SK-N-SH treated with all-trans-retinoic acid at 6 μM for 48 hours (cell line): Measurements from ENCODE around the gene PTPRB.

Source experiments
- POU6F1 ChIP-seq: fragments of 250-450 bp; sonication (Bioruptor Pico); IDR thresholded peaks from 2 replicates; pipeline ENCODE4 v1.8.0; 2021; ENCODE audit warnings: low read depth, mild to moderate bottlenecking, moderate library complexity, borderline replicate concordance
- TOX ChIP-seq: fragments of 250-450 bp; sonication (Bioruptor Pico); IDR thresholded peaks from 2 replicates; pipeline ENCODE4 v1.8.0; 2021; ENCODE audit warnings: mild to moderate bottlenecking, moderate library complexity, borderline replicate concordance

- TF ChIP-seq TOX (CRISPR knock-in tag) (no peak), POU6F1 (no peak)
Measured at GRCh38 chr12:70559390-70559789, 77.8 kb downstream of the PTPRB start.
